ENCODE data around the gene LZTS2.

The LZTS2 gene

GRCh38 chr10:101041252-101041761, 41.7 kb downstream of the LZTS2 start:
- Histone ChIP-seq H3K4me3 (ENCODE audit: low read depth, low read length) (no peak overlapping the region), H3K36me3 (replicated peaks) (peaks cover 45% of the 10 kb centered on the region), H3K27ac (no peak overlapping the region), H3K27me3 (replicated peaks) (no peaks in the 10 kb centered on the region)
- peak; percentile 79 for DNase-seq
- in situ Hi-C loops (cut with HindIII; ENCODE audit: low pct_ligation_motif_present, low sequenced_read_pairs) = no loop called here
- TF ChIP-seq CTCF (IDR thresholded peaks at IDR 0.05; ENCODE audit: low read depth, low read length, missing control alignments) = peak; percentile 92

GRCh38 chr10:101042118-101042517, 42.5 kb downstream of the LZTS2 start:
- Histone ChIP-seq H3K27me3 (replicated peaks) (no peaks in the 10 kb centered on the region), H3K36me3 (replicated peaks) (peaks cover 37% of the 10 kb centered on the region), H3K27ac (no peak overlapping the region), H3K4me3 (ENCODE audit: low read depth, low read length) (peak overlapping the region; percentile 72)
- in situ Hi-C loops (cut with HindIII; ENCODE audit: low pct_ligation_motif_present, low sequenced_read_pairs) = no loop called here
- no peak for TF ChIP-seq CTCF (IDR thresholded peaks at IDR 0.05; ENCODE audit: low read depth, low read length, missing control alignments)
- no peak for DNase-seq

GRCh38 chr10:101042667-101043362, 43.2 kb downstream of the LZTS2 start:
- Histone ChIP-seq H3K36me3 (replicated peaks) (peaks cover 30% of the 10 kb centered on the region), H3K27me3 (replicated peaks) (peaks cover 4% of the 10 kb centered on the region), H3K27ac (peak overlapping the region; percentile 78), H3K4me3 (ENCODE audit: low read depth, low read length) (peak overlapping the region; percentile 72)
- in situ Hi-C loops (cut with HindIII; ENCODE audit: low pct_ligation_motif_present, low sequenced_read_pairs) = no loop called here
- peak; percentile 94 for DNase-seq
- TF ChIP-seq CTCF (IDR thresholded peaks at IDR 0.05; ENCODE audit: low read depth, low read length, missing control alignments) = no peak

- peaks cover 25% of the 10 kb centered on the region for H3K36me3 ChIP-seq (replicated peaks)
- in situ Hi-C loops (cut with HindIII; ENCODE audit: low pct_ligation_motif_present, low sequenced_read_pairs) = no loop called here
- DNase-seq = no peak
- TF ChIP-seq CTCF (IDR thresholded peaks at IDR 0.05; ENCODE audit: low read depth, low read length, missing control alignments) = no peak
- H3K4me3 ChIP-seq (ENCODE audit: low read depth, low read length) = peak overlapping the region; percentile 72
- peak overlapping the region; percentile 78 for H3K27ac ChIP-seq
- peaks cover 9% of the 10 kb centered on the region for H3K27me3 ChIP-seq (replicated peaks)
Observed at GRCh38 chr10:101043363-101043707, 43.7 kb downstream of the LZTS2 start.

- DNase-seq = no peak
- Histone ChIP-seq H3K36me3 (replicated peaks) (peaks cover 17% of the 10 kb centered on the region), H3K27ac (no peak overlapping the region), H3K4me3 (ENCODE audit: low read depth, low read length) (no peak overlapping the region), H3K27me3 (replicated peaks) (peaks cover 17% of the 10 kb centered on the region)
- in situ Hi-C loops (cut with HindIII; ENCODE audit: low pct_ligation_motif_present, low sequenced_read_pairs) = no loop called here
- no peak for TF ChIP-seq CTCF (IDR thresholded peaks at IDR 0.05; ENCODE audit: low read depth, low read length, missing control alignments)
Observed at GRCh38 chr10:101044117-101044516, 44.5 kb downstream of the LZTS2 start.
